ENCODE results near the gene PRR35. TPM values are rescaled to one million over a fixed set of nuclear protein-coding genes. Genes with fewer than 3 reads are reported as not detected.

The PRR35 gene
- total RNA-seq, 6 experiments from 2014 or later = not detected

GRCh38 chr16:540645-541340 lies 19.4 kb upstream of the PRR35 start:
- H3K27me3 Mint-ChIP-seq (ENCODE audit: insufficient read depth) = no peaks in the 10 kb centered on the region; the same call in none of the 2 replicates
- H3K4me1 Mint-ChIP-seq (ENCODE audit: low read depth) = peaks cover 5% of the 10 kb centered on the region
- TF ChIP-seq CTCF (IDR thresholded peaks at IDR 0.05) = no peak
- no peak overlapping the region for H3K4me3 Mint-ChIP-seq
- H3K36me3 Mint-ChIP-seq (ENCODE audit: low read depth) = peaks cover 5% of the 10 kb centered on the region; the same call in 1 of the 2 replicates
- no peak overlapping the region for H3K27ac Mint-ChIP-seq
- no peak for DNase-seq
- no peaks in the 10 kb centered on the region for H3K9me3 Mint-ChIP-seq

GRCh38 chr16:543301-544164 lies 16.7 kb upstream of the PRR35 start:
- Mint-ChIP-seq H3K27me3 (ENCODE audit: insufficient read depth) (no peaks in the 10 kb centered on the region; the same call in none of the 2 replicates), H3K4me1 (ENCODE audit: low read depth) (peaks cover 5% of the 10 kb centered on the region; the same call in 1 of the 2 replicates), H3K27ac (no peak overlapping the region), H3K9me3 (no peaks in the 10 kb centered on the region), H3K4me3 (no peak overlapping the region), H3K36me3 (ENCODE audit: low read depth) (peaks cover 5% of the 10 kb centered on the region; the same call in 1 of the 2 replicates)
- DNase-seq = no peak
- TF ChIP-seq CTCF (IDR thresholded peaks at IDR 0.05) = no peak

- no peak for TF ChIP-seq CTCF (IDR thresholded peaks at IDR 0.05)
- H3K27ac Mint-ChIP-seq = no peak overlapping the region
These were observed 15.7 kb upstream of the PRR35 start for GRCh38 chr16:544517-544916.

GRCh38 chr16:546909-547770 lies 13.1 kb upstream of the PRR35 start:
- Mint-ChIP-seq H3K9me3 (no peaks in the 10 kb centered on the region), H3K4me3 (no peak overlapping the region), H3K27me3 (ENCODE audit: insufficient read depth) (no peaks in the 10 kb centered on the region; the same call in none of the 2 replicates), H3K36me3 (ENCODE audit: low read depth) (peaks cover 4% of the 10 kb centered on the region; the same call in 1 of the 2 replicates), H3K4me1 (ENCODE audit: low read depth) (no peaks in the 10 kb centered on the region), H3K27ac (no peak overlapping the region)
- TF ChIP-seq CTCF (IDR thresholded peaks at IDR 0.05) = no peak
- DNase-seq = no peak

More at GRCh38 chr16:544517-544916, 15.7 kb upstream of the PRR35 start:
- Mint-ChIP-seq H3K36me3 (ENCODE audit: low read depth) (peaks cover 5% of the 10 kb centered on the region; the same call in 1 of the 2 replicates), H3K27me3 (ENCODE audit: insufficient read depth) (no peaks in the 10 kb centered on the region; the same call in none of the 2 replicates), H3K9me3 (no peaks in the 10 kb centered on the region), H3K4me3 (no peak overlapping the region), H3K4me1 (ENCODE audit: low read depth) (peaks cover 4% of the 10 kb centered on the region; the same call in 1 of the 2 replicates)
- no peak for DNase-seq

GRCh38 chr16:548586-548985 lies 11.6 kb upstream of the PRR35 start:
- no peaks in the 10 kb centered on the region for H3K36me3 Mint-ChIP-seq (ENCODE audit: low read depth)
- no peaks in the 10 kb centered on the region for H3K9me3 Mint-ChIP-seq
- H3K4me3 Mint-ChIP-seq = no peak overlapping the region
- H3K4me1 Mint-ChIP-seq (ENCODE audit: low read depth) = no peaks in the 10 kb centered on the region
- no peak overlapping the region for H3K27ac Mint-ChIP-seq
- no peak for TF ChIP-seq CTCF (IDR thresholded peaks at IDR 0.05)
- no peaks in the 10 kb centered on the region; the same call in none of the 2 replicates for H3K27me3 Mint-ChIP-seq (ENCODE audit: insufficient read depth)
- DNase-seq = no peak
